ENCODE measurements around the gene PACSIN1. TPM values are rescaled to one million over a fixed set of nuclear protein-coding genes. Genes with fewer than 3 reads are reported as not detected.

Gene PACSIN1
- total RNA-seq, 2 donors from 2014 or later, result 5.6 to 6.3 TPM

DNA sequence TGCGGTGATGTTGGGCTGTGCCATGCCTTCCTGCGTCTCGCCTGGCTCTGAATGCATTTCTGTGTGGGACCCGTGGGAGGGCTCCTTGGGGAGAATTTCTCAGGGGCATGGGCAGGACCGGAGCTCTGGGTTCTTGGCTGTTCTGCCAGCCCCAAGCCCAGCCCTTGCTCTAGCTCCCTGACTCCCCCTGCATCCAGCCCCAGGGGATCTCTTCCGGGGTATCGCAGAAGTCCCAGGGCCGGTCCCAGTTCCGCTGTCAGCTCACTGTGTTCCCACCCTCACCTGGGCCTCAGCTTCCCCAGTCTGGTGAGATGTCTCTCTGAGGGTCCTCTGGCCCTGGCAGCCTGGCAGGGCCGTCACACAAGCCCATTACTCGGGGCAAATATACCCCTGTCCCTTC, 69.8 kb downstream of the PACSIN1 start:
- no peak overlapping the region for H3K27ac ChIP-seq

DNA sequence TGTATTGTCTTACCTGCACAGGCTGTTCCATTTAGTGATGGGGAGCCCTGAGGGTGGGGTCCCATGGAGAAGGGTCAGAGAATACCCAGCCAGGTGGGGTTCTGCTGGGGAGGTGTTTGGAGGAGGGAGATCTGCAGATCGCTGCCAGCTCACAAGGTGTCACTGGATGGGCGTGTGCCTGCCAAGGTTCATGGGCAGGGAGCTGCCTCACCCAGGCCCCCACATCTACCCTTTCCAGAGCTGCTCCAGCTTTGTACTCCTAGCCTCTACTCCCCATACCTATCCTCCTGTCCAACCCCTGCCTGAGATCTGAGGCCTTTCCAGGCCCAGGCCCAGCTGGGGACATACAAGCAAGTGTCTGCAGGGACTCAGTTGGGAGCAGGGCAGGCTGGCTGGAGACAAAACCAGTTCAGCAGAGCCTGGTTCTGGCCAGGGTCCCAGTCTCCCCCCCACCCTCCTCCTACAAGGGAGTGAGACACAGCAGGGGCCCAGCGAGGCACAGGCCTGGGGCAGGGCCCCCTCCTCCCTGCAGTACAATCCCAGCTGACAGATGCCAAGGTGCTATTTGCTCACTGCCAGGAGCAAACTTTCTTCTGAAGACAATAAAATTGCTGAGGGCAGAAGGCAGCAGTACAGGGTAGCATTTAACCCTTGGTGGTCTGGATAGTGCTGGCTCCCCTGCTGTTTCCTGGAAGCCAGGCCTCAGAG, 70.5 kb downstream of the PACSIN1 start:
- Histone ChIP-seq H3K9me3 (no peaks in the 10 kb centered on the region), H3K4me3 (no peak overlapping the region), H3K4me1 (peaks cover 0 to 6% of the 10 kb centered on the region in 2 donors), H3K27ac (no peak overlapping the region), H3K27me3 (no peaks in the 10 kb centered on the region), H3K36me3 (no peaks in the 10 kb centered on the region)
- TF ChIP-seq, protein P1, sequence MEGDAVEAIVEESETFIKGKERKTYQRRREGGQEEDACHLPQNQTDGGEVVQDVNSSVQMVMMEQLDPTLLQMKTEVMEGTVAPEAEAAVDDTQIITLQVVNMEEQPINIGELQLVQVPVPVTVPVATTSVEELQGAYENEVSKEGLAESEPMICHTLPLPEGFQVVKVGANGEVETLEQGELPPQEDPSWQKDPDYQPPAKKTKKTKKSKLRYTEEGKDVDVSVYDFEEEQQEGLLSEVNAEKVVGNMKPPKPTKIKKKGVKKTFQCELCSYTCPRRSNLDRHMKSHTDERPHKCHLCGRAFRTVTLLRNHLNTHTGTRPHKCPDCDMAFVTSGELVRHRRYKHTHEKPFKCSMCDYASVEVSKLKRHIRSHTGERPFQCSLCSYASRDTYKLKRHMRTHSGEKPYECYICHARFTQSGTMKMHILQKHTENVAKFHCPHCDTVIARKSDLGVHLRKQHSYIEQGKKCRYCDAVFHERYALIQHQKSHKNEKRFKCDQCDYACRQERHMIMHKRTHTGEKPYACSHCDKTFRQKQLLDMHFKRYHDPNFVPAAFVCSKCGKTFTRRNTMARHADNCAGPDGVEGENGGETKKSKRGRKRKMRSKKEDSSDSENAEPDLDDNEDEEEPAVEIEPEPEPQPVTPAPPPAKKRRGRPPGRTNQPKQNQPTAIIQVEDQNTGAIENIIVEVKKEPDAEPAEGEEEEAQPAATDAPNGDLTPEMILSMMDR (IDR thresholded peaks at IDR 0.05), result no peak
- no peak for DNase-seq (ENCODE audit: low spot score)

More for the DNA sequence above, 69.8 kb downstream of the PACSIN1 start:
- TF ChIP-seq, protein P1 (IDR thresholded peaks at IDR 0.05), result no peak
- peaks cover 0 to 6% of the 10 kb centered on the region in 2 donors for H3K4me1 ChIP-seq
- H3K36me3 ChIP-seq, result no peaks in the 10 kb centered on the region
- DNase-seq (ENCODE audit: low spot score), result no peak
- no peak overlapping the region for H3K4me3 ChIP-seq
- no peaks in the 10 kb centered on the region for H3K9me3 ChIP-seq
- H3K27me3 ChIP-seq, result no peaks in the 10 kb centered on the region

DNA sequence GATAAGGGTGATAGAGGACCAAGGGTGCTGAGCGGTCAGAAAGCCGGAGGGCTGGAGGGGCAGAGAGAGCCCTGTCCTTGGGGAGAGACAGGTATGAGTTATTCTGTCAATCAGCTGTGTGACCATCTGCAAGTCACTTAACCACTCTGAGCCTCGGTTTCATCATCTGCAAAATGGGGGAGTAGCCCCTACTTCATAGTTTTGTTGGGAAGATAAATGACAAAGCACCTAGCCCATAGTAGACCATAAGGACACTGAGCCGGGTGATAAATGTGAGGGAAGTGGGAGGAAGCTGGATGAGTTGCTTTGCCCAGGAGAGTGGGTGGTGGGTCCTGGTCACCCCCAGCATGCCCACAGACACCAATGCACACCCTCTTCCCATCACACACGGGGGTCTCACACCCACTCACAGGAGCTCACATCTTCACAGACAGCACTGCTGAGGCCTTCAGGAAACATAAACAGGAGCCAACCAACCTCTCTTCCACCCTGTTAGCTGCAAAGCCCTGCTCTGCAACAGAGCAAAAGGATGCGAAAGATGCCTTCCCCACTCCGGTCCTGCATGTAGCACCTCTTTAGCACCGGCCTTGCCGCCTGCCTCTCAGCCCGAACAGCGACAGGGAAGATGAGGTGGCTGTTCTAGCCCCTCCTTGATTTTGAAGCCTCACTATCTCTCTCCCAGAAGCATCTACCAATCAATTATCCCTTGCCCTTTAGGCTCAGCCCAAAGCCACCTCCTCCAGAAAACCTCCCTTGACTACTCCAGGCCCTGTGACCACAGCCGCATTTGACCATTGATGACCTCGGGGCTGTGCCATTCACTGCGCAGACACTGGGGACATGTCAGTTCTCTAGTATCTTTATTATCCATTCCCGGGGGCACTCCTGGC, 71.3 kb downstream of the PACSIN1 start:
- TF ChIP-seq, protein P1 (IDR thresholded peaks at IDR 0.05), result no peak
- Histone ChIP-seq H3K9me3 (no peaks in the 10 kb centered on the region), H3K4me3 (no peak overlapping the region), H3K27me3 (no peaks in the 10 kb centered on the region), H3K4me1 (peaks cover 0 to 6% of the 10 kb centered on the region in 2 donors), H3K27ac (no peak overlapping the region), H3K36me3 (no peaks in the 10 kb centered on the region)
- DNase-seq (ENCODE audit: low spot score), result no peak

DNA sequence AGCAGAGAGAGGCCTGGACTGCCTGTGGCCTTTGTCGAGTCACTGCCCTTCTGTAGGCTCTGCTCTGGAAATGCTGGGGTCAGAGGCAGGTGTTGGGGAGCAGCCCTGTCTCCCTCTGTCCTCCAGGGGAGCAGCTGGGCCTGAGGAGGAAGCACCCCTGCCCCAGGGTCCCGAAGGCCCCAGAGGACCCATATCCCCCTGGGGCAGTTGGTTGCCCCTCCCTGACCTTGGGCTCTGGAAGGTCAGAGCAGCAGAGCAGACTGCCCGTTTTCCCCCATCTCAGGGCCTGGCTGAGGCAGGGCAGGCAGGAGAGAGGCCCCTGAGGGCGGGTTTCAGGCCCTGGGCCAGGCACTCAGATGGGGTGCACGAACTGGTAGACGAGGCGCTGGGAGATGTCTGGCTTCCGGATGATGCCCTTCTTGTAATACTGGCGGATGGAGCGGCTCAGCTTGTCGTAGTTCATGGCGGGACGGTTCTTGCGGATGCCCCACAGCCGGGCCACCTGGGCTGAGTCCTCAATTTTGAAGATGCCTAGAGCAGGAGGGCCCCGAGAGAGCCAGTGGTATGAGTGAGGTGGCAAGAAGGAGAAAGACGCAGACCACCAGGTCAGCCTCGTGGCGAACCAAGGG, 72.2 kb downstream of the PACSIN1 start:
- no peaks in the 10 kb centered on the region for H3K36me3 ChIP-seq
- TF ChIP-seq, protein P1 (IDR thresholded peaks at IDR 0.05), result no peak
- no peaks in the 10 kb centered on the region for H3K27me3 ChIP-seq
- no peak overlapping the region for H3K27ac ChIP-seq
- H3K4me3 ChIP-seq, result no peak overlapping the region
- DNase-seq (ENCODE audit: low spot score), result no peak
- no peaks in the 10 kb centered on the region for H3K9me3 ChIP-seq
- peaks cover 0 to 6% of the 10 kb centered on the region in 2 donors for H3K4me1 ChIP-seq

DNA sequence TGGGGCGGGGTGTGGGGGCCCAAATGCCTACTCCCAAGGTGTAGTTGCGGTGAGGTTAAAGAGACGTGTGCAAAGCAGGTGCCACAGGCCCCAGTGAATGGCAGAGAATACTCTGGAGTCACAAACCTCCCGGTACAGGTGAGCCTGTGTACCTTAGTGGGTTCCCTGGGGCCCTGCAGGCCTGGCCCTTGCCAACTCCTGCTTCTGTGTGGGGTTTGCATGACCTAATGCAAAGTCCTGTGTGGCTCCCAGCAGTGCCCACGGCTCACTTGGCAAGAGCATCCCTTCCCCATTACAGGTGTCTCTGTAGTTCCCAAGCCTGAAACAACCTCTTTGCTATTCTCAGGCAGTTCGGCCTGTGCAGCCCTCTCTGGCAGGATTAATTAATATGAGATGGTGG, 72.7 kb downstream of the PACSIN1 start:
- no peak for DNase-seq (ENCODE audit: low spot score)
- no peak overlapping the region for H3K27ac ChIP-seq
- H3K4me1 ChIP-seq, result peaks cover 0 to 6% of the 10 kb centered on the region in 2 donors
- H3K27me3 ChIP-seq, result no peaks in the 10 kb centered on the region
- H3K4me3 ChIP-seq, result no peak overlapping the region
- TF ChIP-seq, protein P1 (IDR thresholded peaks at IDR 0.05), result no peak
- H3K36me3 ChIP-seq, result no peaks in the 10 kb centered on the region
- H3K9me3 ChIP-seq, result no peaks in the 10 kb centered on the region
